Upper lobe of right lung (tissue), 1 donor: ENCODE data around the gene AP5S1. TPM values are rescaled to one million over a fixed set of nuclear protein-coding genes. Genes with fewer than 3 reads are reported as not detected.

Source experiments
- ATAC-seq: fragments of 200-7000 bp; cut with Tn5 transposase; one replicate; pipeline ENCODE4 v1.9.1; 2020; ENCODE audit warnings: mild to moderate bottlenecking, moderate library complexity
- DNase-seq: peaks from one replicate; pipeline ENCODE4 v3.0.0-alpha.2; 2020
- H3K27ac ChIP-seq: fragments of 200-600 bp; one replicate; pipeline ENCODE4 v1.8.0; 2022
- H3K27me3 ChIP-seq: fragments of 200-600 bp; one replicate; pipeline ENCODE4 v1.8.0; 2022; ENCODE audit warnings: mild to moderate bottlenecking
- H3K36me3 ChIP-seq: fragments of 200-600 bp; one replicate; pipeline ENCODE4 v1.8.0; 2022
- H3K4me1 ChIP-seq: fragments of 200-600 bp; one replicate; pipeline ENCODE4 v1.8.0; 2022
- H3K4me3 ChIP-seq: fragments of 200-600 bp; one replicate; pipeline ENCODE4 v1.8.0; 2022; ENCODE audit warnings: mild to moderate bottlenecking
- H3K9me3 ChIP-seq: fragments of 200-600 bp; one replicate; pipeline ENCODE4 v1.8.0; 2022
- intact Hi-C: fragments of 100-400 bp; cut with DNase I; formaldehyde crosslinking; loops from one replicate; pipeline ENCODE4 v1.11.0; 2022
- total RNA-seq: library from RNA; stranded (reverse); fragmentation: NEBNext Ultra II Directional; extraction: Animal tissue kit (Norgen Biotek cat#: 25700); gene quantifications from one replicate; pipeline ENCODE4 v1.2.1, GENCODE V29; 2021
- TF ChIP-seq, protein P1 (sequence below): fragments of 200-600 bp; IDR thresholded peaks from one replicate; pipeline ENCODE4 v1.8.0; 2022; ENCODE audit warnings: antibody characterized with exemption
- donor health status: DM: no; HTN: yes; CAD: no; lungs with severe emphysema.

AP5S1 gene
- total RNA-seq, 1 donor from 2014 or later, result 13.1 TPM

DNA sequence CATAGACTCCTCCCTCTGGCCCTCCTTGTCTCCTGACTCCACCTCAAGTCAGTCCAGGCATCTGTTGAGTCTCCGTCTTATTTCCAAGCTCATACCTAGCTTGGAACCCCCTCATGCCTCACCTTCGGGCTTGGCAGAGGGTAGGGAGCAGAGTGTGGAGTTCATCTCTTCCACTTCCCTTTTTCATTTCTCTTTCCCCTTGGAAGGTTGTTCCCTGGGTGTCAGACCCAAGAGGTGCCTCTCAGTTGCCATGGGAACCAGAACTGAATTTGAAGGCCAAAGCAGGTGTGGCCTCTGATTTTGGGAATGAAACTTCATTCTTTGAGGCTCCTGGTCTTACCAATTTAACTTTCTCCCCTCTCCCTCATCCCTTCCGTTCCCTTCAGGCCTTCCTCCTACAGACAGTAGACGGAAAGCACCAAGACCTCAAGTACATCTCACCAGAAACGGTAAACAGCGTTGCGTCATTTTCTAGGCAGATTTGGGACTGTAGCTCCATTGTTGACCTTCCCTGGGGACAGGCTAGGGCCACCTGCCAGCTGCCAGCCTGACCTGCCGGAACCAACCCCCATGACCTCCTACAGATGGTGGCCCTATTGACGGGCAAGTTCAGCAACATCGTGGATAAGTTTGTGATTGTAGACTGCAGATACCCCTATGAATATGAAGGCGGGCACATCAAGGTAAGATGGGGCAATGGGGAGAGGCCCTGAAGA lies 17.7 kb upstream of the AP5S1 start:
- intact Hi-C loops, result no loop called here
- Histone ChIP-seq H3K4me1 (peaks cover 94% of the 10 kb centered on the region), H3K4me3 (no peak overlapping the region), H3K9me3 (no peaks in the 10 kb centered on the region), H3K36me3 (peaks cover 80% of the 10 kb centered on the region), H3K27me3 (no peaks in the 10 kb centered on the region), H3K27ac (peak overlapping the region; percentile 96)
- TF ChIP-seq, protein P1, sequence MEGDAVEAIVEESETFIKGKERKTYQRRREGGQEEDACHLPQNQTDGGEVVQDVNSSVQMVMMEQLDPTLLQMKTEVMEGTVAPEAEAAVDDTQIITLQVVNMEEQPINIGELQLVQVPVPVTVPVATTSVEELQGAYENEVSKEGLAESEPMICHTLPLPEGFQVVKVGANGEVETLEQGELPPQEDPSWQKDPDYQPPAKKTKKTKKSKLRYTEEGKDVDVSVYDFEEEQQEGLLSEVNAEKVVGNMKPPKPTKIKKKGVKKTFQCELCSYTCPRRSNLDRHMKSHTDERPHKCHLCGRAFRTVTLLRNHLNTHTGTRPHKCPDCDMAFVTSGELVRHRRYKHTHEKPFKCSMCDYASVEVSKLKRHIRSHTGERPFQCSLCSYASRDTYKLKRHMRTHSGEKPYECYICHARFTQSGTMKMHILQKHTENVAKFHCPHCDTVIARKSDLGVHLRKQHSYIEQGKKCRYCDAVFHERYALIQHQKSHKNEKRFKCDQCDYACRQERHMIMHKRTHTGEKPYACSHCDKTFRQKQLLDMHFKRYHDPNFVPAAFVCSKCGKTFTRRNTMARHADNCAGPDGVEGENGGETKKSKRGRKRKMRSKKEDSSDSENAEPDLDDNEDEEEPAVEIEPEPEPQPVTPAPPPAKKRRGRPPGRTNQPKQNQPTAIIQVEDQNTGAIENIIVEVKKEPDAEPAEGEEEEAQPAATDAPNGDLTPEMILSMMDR, result no peak
- ATAC-seq (peak; percentile 5), DNase-seq (no peak)

DNA sequence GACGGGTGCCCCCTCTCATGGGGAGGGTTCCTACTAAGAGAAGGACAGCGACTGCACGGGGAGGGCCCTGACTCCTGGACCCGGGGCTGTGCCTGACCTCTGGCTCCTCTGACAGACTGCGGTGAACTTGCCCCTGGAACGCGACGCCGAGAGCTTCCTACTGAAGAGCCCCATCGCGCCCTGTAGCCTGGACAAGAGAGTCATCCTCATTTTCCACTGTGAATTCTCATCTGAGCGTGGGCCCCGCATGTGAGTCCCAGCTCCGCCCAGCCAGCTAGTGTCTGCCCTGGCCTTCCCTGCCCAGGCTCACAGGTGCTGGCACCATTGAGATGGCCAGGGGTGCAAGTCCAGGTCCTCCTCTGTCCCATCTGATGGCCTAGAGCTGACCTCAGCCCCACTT lies 17.1 kb upstream of the AP5S1 start:
- peak overlapping the region; percentile 96 for H3K27ac ChIP-seq

DNA sequence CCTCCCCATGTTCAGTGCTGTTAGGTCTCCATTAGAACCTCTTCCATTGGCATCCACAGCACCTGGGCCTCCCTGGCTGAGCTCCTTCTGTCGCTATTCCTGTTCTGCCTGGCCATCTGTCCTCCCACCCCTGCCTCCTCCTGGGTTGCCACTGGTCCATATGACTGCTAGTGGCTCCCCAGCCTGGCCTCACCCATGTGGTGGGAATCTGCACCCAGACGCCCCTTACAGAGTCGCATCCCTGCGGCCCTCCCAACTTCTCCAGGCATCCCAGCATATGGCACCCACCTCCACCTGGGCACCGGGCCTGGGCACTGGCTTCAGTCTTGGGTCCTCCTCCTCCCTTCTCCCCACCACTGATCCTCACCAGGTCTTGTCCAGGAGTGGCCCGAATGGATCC lies 16.5 kb upstream of the AP5S1 start:
- Histone ChIP-seq H3K36me3 (peaks cover 69% of the 10 kb centered on the region), H3K27ac (peak overlapping the region; percentile 96)
- no peak for DNase-seq

More for the DNA sequence above, 17.1 kb upstream of the AP5S1 start:
- Histone ChIP-seq H3K36me3 (peaks cover 75% of the 10 kb centered on the region), H3K27me3 (no peaks in the 10 kb centered on the region), H3K4me1 (peaks cover 95% of the 10 kb centered on the region), H3K9me3 (no peaks in the 10 kb centered on the region), H3K4me3 (no peak overlapping the region)
- intact Hi-C loops, result no loop called here
- TF ChIP-seq, protein P1, result no peak
- ATAC-seq, result no peak
- DNase-seq, result no peak

DNA sequence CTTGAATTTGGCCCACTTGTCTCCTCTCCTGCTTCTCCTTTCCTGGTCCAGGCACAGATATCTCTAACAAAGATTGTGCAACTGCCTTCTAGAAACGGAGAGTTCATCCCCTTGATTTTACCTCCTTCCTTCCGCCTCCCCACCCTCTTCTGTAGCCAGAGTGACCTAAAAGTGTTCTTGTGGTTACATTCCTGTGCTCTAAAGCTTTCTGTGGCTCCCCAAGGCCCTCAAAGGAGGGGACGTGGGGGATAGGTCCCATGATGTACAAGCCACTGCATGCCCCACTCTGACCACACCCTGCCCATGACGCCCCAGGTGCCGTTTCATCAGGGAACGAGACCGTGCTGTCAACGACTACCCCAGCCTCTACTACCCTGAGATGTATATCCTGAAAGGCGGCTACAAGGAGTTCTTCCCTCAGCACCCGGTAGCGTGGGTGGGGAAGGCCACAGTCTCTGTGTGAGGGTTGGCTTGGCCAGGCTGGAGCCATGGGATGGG lies 16.0 kb upstream of the AP5S1 start:
- TF ChIP-seq, protein P1, result no peak
- H3K9me3 ChIP-seq, result no peaks in the 10 kb centered on the region
- ATAC-seq, result peak; percentile 45
- H3K36me3 ChIP-seq, result peaks cover 68% of the 10 kb centered on the region
- H3K27ac ChIP-seq, result peak overlapping the region; percentile 96
- no peak overlapping the region for H3K4me3 ChIP-seq
- intact Hi-C loops, result no loop called here
- no peak for DNase-seq
- H3K4me1 ChIP-seq, result peaks cover 88% of the 10 kb centered on the region
- no peaks in the 10 kb centered on the region for H3K27me3 ChIP-seq

More for the DNA sequence above, 16.5 kb upstream of the AP5S1 start:
- Histone ChIP-seq H3K27me3 (no peaks in the 10 kb centered on the region), H3K4me3 (no peak overlapping the region), H3K9me3 (no peaks in the 10 kb centered on the region), H3K4me1 (peaks cover 92% of the 10 kb centered on the region)
- no peak for ATAC-seq
- intact Hi-C loops, result no loop called here
- TF ChIP-seq, protein P1, result no peak

DNA sequence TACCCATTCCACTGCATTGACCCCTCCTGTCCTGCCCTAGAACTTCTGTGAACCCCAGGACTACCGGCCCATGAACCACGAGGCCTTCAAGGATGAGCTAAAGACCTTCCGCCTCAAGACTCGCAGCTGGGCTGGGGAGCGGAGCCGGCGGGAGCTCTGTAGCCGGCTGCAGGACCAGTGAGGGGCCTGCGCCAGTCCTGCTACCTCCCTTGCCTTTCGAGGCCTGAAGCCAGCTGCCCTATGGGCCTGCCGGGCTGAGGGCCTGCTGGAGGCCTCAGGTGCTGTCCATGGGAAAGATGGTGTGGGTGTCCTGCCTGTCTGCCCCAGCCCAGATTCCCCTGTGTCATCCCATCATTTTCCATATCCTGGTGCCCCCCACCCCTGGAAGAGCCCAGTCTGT lies 15.6 kb upstream of the AP5S1 start:
- TF ChIP-seq, protein P1, result no peak
- Histone ChIP-seq H3K27me3 (no peaks in the 10 kb centered on the region), H3K9me3 (no peaks in the 10 kb centered on the region), H3K4me3 (no peak overlapping the region), H3K4me1 (peaks cover 87% of the 10 kb centered on the region), H3K36me3 (peaks cover 64% of the 10 kb centered on the region), H3K27ac (peak overlapping the region; percentile 96)
- intact Hi-C loops, result no loop called here
- no peak for DNase-seq
- ATAC-seq, result no peak
